Ovary (tissue), 3 donors: ENCODE measurements around the gene ANKFN1.

Source experiments
- POLR2A ChIP-seq: fragments of 450-650 bp; IDR thresholded peaks from one replicate; pipeline ENCODE4 v1.6.1; 2017; ENCODE audit warnings: antibody characterized with exemption, mild to moderate bottlenecking, moderate library complexity
- TF ChIP-seq, protein P1 (sequence below), 3 donors: fragments of 450-650 bp in 2 of 3; fragments of 200-600 bp in 1 of 3; IDR thresholded peaks; one replicate each; pipeline versions ENCODE4 v1.5.1 to v1.8.0; 2016 to 2022; ENCODE audit warnings: antibody characterized with exemption in 3 of 3, mild to moderate bottlenecking in 1 of 3
- donor health status: DM: no; HTN: no; CAD: no.

DNA sequence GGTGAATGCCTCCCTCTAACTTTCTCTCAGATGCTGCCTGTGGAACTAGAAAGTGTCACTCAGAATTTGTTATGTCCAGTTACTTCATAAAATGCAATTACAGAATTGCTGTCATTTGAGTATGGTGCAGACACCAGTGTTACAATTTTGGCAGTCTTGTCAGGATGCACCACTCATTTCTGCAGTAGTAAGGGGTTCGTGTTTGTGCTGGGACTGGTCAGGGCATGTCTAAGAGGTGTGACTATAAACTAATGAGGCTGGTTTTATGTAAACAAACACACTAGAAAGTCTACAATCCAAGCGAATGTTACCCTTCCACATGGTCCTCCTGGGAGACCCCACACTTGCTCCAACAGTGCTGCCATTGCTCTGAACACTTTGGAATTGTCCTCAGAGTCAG, 206.2 kb downstream of the ANKFN1 start:
- TF ChIP-seq, protein P1, sequence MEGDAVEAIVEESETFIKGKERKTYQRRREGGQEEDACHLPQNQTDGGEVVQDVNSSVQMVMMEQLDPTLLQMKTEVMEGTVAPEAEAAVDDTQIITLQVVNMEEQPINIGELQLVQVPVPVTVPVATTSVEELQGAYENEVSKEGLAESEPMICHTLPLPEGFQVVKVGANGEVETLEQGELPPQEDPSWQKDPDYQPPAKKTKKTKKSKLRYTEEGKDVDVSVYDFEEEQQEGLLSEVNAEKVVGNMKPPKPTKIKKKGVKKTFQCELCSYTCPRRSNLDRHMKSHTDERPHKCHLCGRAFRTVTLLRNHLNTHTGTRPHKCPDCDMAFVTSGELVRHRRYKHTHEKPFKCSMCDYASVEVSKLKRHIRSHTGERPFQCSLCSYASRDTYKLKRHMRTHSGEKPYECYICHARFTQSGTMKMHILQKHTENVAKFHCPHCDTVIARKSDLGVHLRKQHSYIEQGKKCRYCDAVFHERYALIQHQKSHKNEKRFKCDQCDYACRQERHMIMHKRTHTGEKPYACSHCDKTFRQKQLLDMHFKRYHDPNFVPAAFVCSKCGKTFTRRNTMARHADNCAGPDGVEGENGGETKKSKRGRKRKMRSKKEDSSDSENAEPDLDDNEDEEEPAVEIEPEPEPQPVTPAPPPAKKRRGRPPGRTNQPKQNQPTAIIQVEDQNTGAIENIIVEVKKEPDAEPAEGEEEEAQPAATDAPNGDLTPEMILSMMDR (IDR thresholded peaks at IDR 0.05) = no peak
- TF ChIP-seq POLR2A = no peak
